SJCRH30 (cell line): ENCODE data around the gene KRTAP4-2. TPM values are rescaled to one million over a fixed set of nuclear protein-coding genes. Genes with fewer than 3 reads are reported as not detected.
"Not testable (repeated sequence)": the region's sequence is repeated elsewhere in the genome, so short reads cannot be mapped to it uniquely, and the experiment has no call there.

Experiments used
- DNase-seq, 2 experiments: peaks; one replicate each; pipeline ENCODE4 v3.0.0-alpha.2; 2015 to 2020
- H3K27ac ChIP-seq: fragments of 250-450 bp; sonication (Bioruptor Pico); 2 replicates; pipeline ENCODE4 v1.5.1; 2020; ENCODE audit warnings: mild to moderate bottlenecking, moderate library complexity
- H3K27me3 ChIP-seq: fragments of 250-450 bp; sonication (Bioruptor Pico); 2 replicates; pipeline ENCODE4 v1.5.1; 2020; ENCODE audit warnings: mild to moderate bottlenecking, moderate library complexity
- H3K36me3 ChIP-seq: fragments of 250-450 bp; sonication (Bioruptor Pico); 2 replicates; pipeline ENCODE4 v1.5.1; 2020; ENCODE audit warnings: mild to moderate bottlenecking, moderate library complexity
- H3K4me1 ChIP-seq: fragments of 250-450 bp; sonication (Bioruptor Pico); 2 replicates; pipeline ENCODE4 v1.5.1; 2020; ENCODE audit warnings: mild to moderate bottlenecking, moderate library complexity
- H3K4me3 ChIP-seq: fragments of 250-450 bp; sonication (Bioruptor Pico); 2 replicates; pipeline ENCODE4 v1.5.1; 2020; ENCODE audit warnings: mild to moderate bottlenecking, moderate library complexity
- H3K9me3 ChIP-seq: fragments of 250-450 bp; sonication (Bioruptor Pico); replicated peaks from 2 replicates; pipeline ENCODE4 v1.5.1; 2020; ENCODE audit warnings: mild to moderate bottlenecking, moderate library complexity
- total RNA-seq: library from RNA; depleted of rRNA; stranded (reverse); fragments of >200 nt; shearing (Covaris generic); gene quantifications from 2 replicates; pipeline ENCODE4 v1.2.3, GENCODE V29; 2014

KRTAP4-2 gene
- total RNA-seq, 1 experiment from 2014 or later, result 0.14 TPM

GRCh38 chr17:41178843-41179616 lies 1.0 kb upstream of the KRTAP4-2 start:
- peaks cover 3% of the 10 kb centered on the region; the same call in 1 of the 2 replicates for H3K9me3 ChIP-seq
- no peaks in the 10 kb centered on the region for H3K36me3 ChIP-seq
- H3K27me3 ChIP-seq, result no peaks in the 10 kb centered on the region
- peaks cover 21% of the 10 kb centered on the region for H3K4me1 ChIP-seq
- DNase-seq, result no peak
- H3K27ac ChIP-seq, result peak overlapping the region; percentile 45; the same call in 1 of the 2 replicates
- H3K4me3 ChIP-seq, result no peak overlapping the region

DNA sequence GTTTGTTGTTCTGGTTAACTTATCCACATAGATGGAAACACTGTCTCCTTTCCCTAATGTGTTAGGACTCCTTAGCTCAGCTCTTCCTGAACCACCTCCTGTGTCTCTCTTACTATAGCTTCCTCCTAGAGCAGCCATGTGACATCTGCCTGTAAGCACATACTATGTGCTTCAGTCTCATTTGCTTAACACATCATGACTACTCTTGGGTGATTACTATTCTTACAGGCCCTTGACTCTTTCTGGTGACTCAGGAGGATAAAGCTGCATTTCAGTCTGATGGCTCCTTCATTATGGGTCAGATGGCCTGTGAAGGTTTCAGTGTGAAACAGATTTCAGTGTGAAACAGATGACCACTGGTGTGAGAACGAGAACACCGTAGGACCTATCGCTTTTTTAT lies 320 bp upstream of the KRTAP4-2 start:
- H3K4me3 ChIP-seq, result no peak overlapping the region
- peaks cover 3% of the 10 kb centered on the region; the same call in 1 of the 2 replicates for H3K9me3 ChIP-seq
- H3K4me1 ChIP-seq, result peaks cover 16% of the 10 kb centered on the region
- no peak for DNase-seq
- H3K27me3 ChIP-seq, result no peaks in the 10 kb centered on the region
- H3K36me3 ChIP-seq, result no peaks in the 10 kb centered on the region
- H3K27ac ChIP-seq, result peak overlapping the region; percentile 45

DNA sequence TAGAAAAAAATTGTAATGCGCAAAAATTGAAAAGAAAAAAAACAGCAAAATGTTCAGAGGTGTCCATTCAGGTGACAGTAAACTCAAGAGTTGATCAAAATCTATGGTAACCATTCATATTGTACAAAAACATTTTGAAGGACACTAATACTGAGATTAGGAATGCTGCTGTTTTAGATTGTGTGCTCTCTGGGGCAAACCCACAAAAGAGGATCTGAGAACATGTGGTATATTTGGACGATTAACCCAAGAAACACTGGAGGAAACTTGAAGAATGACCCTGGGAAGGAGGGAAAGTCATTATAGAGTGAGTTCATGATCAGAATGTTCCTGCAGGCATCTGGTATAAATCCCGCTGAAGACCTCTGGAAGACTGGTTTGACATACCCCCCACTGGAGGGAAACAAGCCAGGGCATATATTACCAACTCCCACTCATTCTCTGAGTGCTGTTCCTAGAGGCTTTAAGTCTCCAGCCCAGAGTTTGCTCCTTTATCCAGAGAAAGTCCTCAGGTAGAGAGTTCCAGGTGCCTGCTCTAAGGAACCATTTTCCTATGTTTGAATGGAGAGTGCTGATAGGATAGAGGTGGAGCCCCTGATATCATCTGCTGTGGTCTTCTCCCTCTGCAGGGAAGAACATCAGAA lies 1.2 kb downstream of the KRTAP4-2 start:
- DNase-seq, result no peak
- peaks cover 3% of the 10 kb centered on the region; the same call in 1 of the 2 replicates for H3K9me3 ChIP-seq
- H3K27ac ChIP-seq, result no peak overlapping the region; the same call in 1 of the 2 replicates
- no peaks in the 10 kb centered on the region for H3K36me3 ChIP-seq
- no peaks in the 10 kb centered on the region for H3K27me3 ChIP-seq
- peaks cover 12% of the 10 kb centered on the region for H3K4me1 ChIP-seq
- no peak overlapping the region for H3K4me3 ChIP-seq

- no peaks in the 10 kb centered on the region for H3K4me1 ChIP-seq
- no peaks in the 10 kb centered on the region for H3K27me3 ChIP-seq
- no peaks in the 10 kb centered on the region for H3K36me3 ChIP-seq
- no peak overlapping the region for H3K27ac ChIP-seq
- no peak for DNase-seq
- H3K4me3 ChIP-seq, result no peak overlapping the region
- H3K9me3 ChIP-seq, result no peaks in the 10 kb centered on the region
Observed at GRCh38 chr17:41171886-41172285, 6.1 kb downstream of the KRTAP4-2 start.

- no peak within 1 kb of the TSS for H3K27ac ChIP-seq
- H3K36me3 ChIP-seq, result no peaks in the 10 kb centered on the region
- H3K9me3 ChIP-seq, result no peaks in the 10 kb centered on the region
- no peaks in the 10 kb centered on the region for H3K27me3 ChIP-seq
- H3K4me3 ChIP-seq, result no peak within 1 kb of the TSS
- no peaks in the 10 kb centered on the region for H3K4me1 ChIP-seq
- DNase-seq, result no peak
Observed at GRCh38 chr17:41168121-41168520, 9.9 kb downstream of the KRTAP4-2 start, which contains the start of gene KRTAP4-3. Gene KRTAP4-3, minus strand, starts transcription at chr17:41168221. Its CDS starts 49 bp downstream, at chr17:41168172.

DNA sequence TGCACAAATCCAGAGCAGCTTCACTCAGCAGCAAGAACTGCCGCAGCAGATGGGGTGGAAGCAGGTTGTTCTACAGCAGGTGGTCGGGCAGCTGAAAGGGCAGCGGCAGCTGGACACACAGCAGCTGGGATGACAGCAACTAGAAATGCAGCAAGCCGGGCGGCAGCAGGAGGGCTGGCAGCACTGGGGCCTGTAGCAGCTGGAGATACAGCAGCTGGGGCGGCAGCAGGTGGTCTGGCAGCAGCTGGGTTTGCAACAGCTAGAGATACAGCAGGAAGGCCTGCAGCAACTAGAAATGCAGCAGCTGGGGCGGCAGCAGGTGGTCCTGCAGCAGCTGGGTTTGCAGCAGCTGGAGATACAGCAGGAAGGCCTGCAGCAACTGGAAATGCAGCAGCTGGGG lies 10.5 kb downstream of the KRTAP4-2 start:
- no peaks in the 10 kb centered on the region for H3K36me3 ChIP-seq
- no peaks in the 10 kb centered on the region for H3K27me3 ChIP-seq
- no peak overlapping the region for H3K4me3 ChIP-seq
- no peaks in the 10 kb centered on the region for H3K4me1 ChIP-seq
- H3K27ac ChIP-seq, result no peak overlapping the region
- H3K9me3 ChIP-seq, result no peaks in the 10 kb centered on the region
- DNase-seq, result peak; percentile 70 to 71

DNA sequence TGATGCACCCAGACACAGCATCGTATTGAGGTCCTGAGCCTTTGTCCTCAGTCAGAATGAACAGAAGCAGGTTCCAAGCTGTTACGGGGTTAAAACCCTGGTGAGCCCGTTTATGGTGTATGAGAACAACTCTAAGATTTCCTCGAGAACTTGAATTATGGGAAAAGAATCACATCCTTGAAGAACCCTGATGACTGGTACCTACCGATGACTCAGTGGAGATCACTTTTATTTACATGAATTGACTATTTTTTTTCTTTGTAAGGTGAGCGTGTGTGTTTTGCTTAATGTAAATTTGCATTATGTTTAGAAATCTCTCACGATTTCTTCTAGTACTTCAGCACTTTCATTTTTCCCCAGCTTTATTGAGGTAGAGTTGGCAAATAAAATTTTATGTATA lies 14.2 kb downstream of the KRTAP4-2 start:
- no peaks in the 10 kb centered on the region for H3K27me3 ChIP-seq
- H3K27ac ChIP-seq, result no peak overlapping the region
- no peaks in the 10 kb centered on the region for H3K9me3 ChIP-seq
- H3K4me1 ChIP-seq, result no peaks in the 10 kb centered on the region
- no peaks in the 10 kb centered on the region for H3K36me3 ChIP-seq
- H3K4me3 ChIP-seq, result no peak overlapping the region
- DNase-seq, result no peak

GRCh38 chr17:41160648-41161047 lies 17.4 kb downstream of the KRTAP4-2 start, which contains the start of gene KRTAP4-4:
Gene KRTAP4-4, minus strand, starts transcription at chr17:41160748. Its CDS starts 57 bp downstream, at chr17:41160691.
- H3K9me3 ChIP-seq, result no peaks in the 10 kb centered on the region
- no peak for DNase-seq

GRCh38 chr17:41160190-41160589 lies 17.8 kb downstream of the KRTAP4-2 start:
- peak in 1 of 2 experiments; percentile 32 for DNase-seq

More at GRCh38 chr17:41160648-41161047, 17.4 kb downstream of the KRTAP4-2 start, which contains the start of gene KRTAP4-4:
- no peak within 1 kb of the TSS for H3K4me3 ChIP-seq
- H3K27ac ChIP-seq, result no peak within 1 kb of the TSS
- H3K27me3 ChIP-seq, result no peaks in the 10 kb centered on the region
- H3K4me1 ChIP-seq, result no peaks in the 10 kb centered on the region
- H3K36me3 ChIP-seq, result no peaks in the 10 kb centered on the region

GRCh38 chr17:41153856-41154255 lies 24.2 kb downstream of the KRTAP4-2 start:
- Histone ChIP-seq H3K4me1 (no peaks in the 10 kb centered on the region), H3K27me3 (no peaks in the 10 kb centered on the region), H3K27ac (no peak overlapping the region), H3K36me3 (no peaks in the 10 kb centered on the region), H3K4me3 (no peak overlapping the region), H3K9me3 (no peaks in the 10 kb centered on the region)
- no peak for DNase-seq

More at GRCh38 chr17:41160190-41160589, 17.8 kb downstream of the KRTAP4-2 start:
- H3K4me1 ChIP-seq, H3K36me3 ChIP-seq, H3K9me3 ChIP-seq, H3K27ac ChIP-seq, H3K27me3 ChIP-seq, H3K4me3 ChIP-seq: not testable (repeated sequence)

GRCh38 chr17:41151525-41151924 lies 26.5 kb downstream of the KRTAP4-2 start:
- no peaks in the 10 kb centered on the region for H3K36me3 ChIP-seq
- H3K27me3 ChIP-seq, result no peaks in the 10 kb centered on the region
- H3K9me3 ChIP-seq, result no peaks in the 10 kb centered on the region
- DNase-seq, result no peak
- H3K4me1 ChIP-seq, result no peaks in the 10 kb centered on the region
- no peak overlapping the region for H3K27ac ChIP-seq
- H3K4me3 ChIP-seq, result no peak overlapping the region

DNA sequence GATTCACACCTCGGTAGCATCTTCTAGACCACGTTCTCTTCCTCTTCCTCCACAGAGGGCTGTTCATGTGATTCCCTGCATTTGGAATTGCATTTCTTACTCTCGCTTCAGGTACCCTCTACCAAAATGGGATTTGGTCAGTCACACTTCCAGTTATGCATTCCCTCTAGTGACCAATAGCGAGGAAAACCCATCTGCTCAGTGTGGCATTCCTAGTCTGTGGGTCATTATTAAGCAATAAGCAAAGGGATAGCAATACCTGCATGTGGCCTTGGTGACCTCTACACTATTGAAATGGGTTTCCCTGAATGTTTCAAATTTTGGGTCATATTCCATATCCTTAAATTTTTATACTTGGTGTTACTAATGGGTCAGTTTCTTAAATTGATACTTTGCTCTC lies 28.0 kb downstream of the KRTAP4-2 start:
- Histone ChIP-seq H3K27me3 (no peaks in the 10 kb centered on the region), H3K9me3 (no peaks in the 10 kb centered on the region), H3K36me3 (no peaks in the 10 kb centered on the region), H3K4me3 (no peak overlapping the region), H3K4me1 (no peaks in the 10 kb centered on the region), H3K27ac (no peak overlapping the region)
- no peak for DNase-seq

- Histone ChIP-seq H3K4me3 (no peak within 1 kb of the TSS), H3K27me3 (no peaks in the 10 kb centered on the region), H3K4me1 (no peaks in the 10 kb centered on the region), H3K27ac (peak within 1 kb of the TSS; percentile 2; the same call in 1 of the 2 replicates), H3K9me3 (no peaks in the 10 kb centered on the region), H3K36me3 (no peaks in the 10 kb centered on the region)
- DNase-seq, result no peak
Observed at GRCh38 chr17:41149652-41149985, 28.4 kb downstream of the KRTAP4-2 start, which contains the start of gene KRTAP4-5. Gene KRTAP4-5, minus strand, starts transcription at chr17:41149825. Its CDS starts 58 bp downstream, at chr17:41149767.

- not testable (repeated sequence) for H3K4me1 ChIP-seq, H3K27me3 ChIP-seq, H3K4me3 ChIP-seq, H3K36me3 ChIP-seq, H3K9me3 ChIP-seq
- peak; percentile 57 to 59 for DNase-seq
- peak overlapping the region; percentile 2; the same call in 1 of the 2 replicates for H3K27ac ChIP-seq
Observed at GRCh38 chr17:41148971-41149651, 28.9 kb downstream of the KRTAP4-2 start.
